AG04449 (cell line): ENCODE data around the gene SEMA6B.

Experiments used
- CTCF ChIA-PET: fragments of 350-600 bp; formaldehyde crosslinking; extraction: SDS; loops from one replicate; lab custom pipeline; 2021; ENCODE audit warnings: antibody characterized with exemption; lab: Yijun Ruan, JAX
- POLR2A ChIA-PET: fragments of 400-600, 350-600 bp; formaldehyde crosslinking; extraction: SDS; loops from one replicate; lab custom pipeline; 2020; ENCODE audit warnings: antibody characterized with exemption, inconsistent platforms; lab: Yijun Ruan, JAX
- DNase-seq: peaks from one replicate; pipeline ENCODE4 v3.0.0-alpha.2; 2010; ENCODE audit warnings: low read depth, low spot score
- H3K4me3 ChIP-seq: 2 replicates; pipeline ENCODE4 v1.5.1; 2011; ENCODE audit warnings: low read depth, mild to moderate bottlenecking, control low read depth, low read length
- CTCF ChIP-seq: IDR thresholded peaks from one replicate; pipeline ENCODE4 v1.5.1; 2011; ENCODE audit warnings: mild to moderate bottlenecking, moderate library complexity, low read length, control low read depth, inconsistent platforms; ENCODE audit not compliant: insufficient read depth; ENCODE audit errors: missing control alignments

SEMA6B gene

GRCh38 chr19:4516939-4517300 lies 42.6 kb downstream of the SEMA6B start:
- TF ChIP-seq CTCF = no peak
- no peak for DNase-seq
- POLR2A ChIA-PET = no interaction called here
- no peak overlapping the region for H3K4me3 ChIP-seq
- CTCF ChIA-PET = interaction anchor here (2.7 kb wide), 1 partner anchor 8 kb away, joined by 17 read pairs; no protein-coding TSS in a partner anchor

GRCh38 chr19:4516199-4516938 lies 43.1 kb downstream of the SEMA6B start:
- ChIA-PET CTCF (interaction anchor here (1.1 to 2.7 kb wide), 2 partner anchors 9 to 60 kb away, joined by 3 to 17 read pairs; no protein-coding TSS in a partner anchor), POLR2A (no interaction called here)
- no peak overlapping the region for H3K4me3 ChIP-seq
- no peak for DNase-seq
- TF ChIP-seq CTCF = no peak

- no peak overlapping the region for H3K4me3 ChIP-seq
- no peak for TF ChIP-seq CTCF
- no peak for DNase-seq
- CTCF ChIA-PET = interaction anchor here (1.1 to 2.7 kb wide), 2 partner anchors 10 to 60 kb away, joined by 3 to 17 read pairs; no protein-coding TSS in a partner anchor
- POLR2A ChIA-PET = no interaction called here
These were observed 43.8 kb downstream of the SEMA6B start for GRCh38 chr19:4515732-4516131.

GRCh38 chr19:4513248-4513647 lies 46.2 kb downstream of the SEMA6B start:
- H3K4me3 ChIP-seq = no peak overlapping the region
- CTCF ChIA-PET = no interaction called here
- DNase-seq = no peak
- POLR2A ChIA-PET = no interaction called here
- no peak for TF ChIP-seq CTCF

- DNase-seq = no peak
- TF ChIP-seq CTCF = no peak
- ChIA-PET POLR2A (no interaction called here), CTCF (no interaction called here)
- H3K4me3 ChIP-seq = no peak overlapping the region
These were observed 47.4 kb downstream of the SEMA6B start for GRCh38 chr19:4512070-4512469.

GRCh38 chr19:4511300-4512054 lies 48.0 kb downstream of the SEMA6B start:
- ChIA-PET CTCF (no interaction called here), POLR2A (no interaction called here)

More at GRCh38 chr19:4511300-4512054, 48.0 kb downstream of the SEMA6B start:
- no peak for TF ChIP-seq CTCF
- H3K4me3 ChIP-seq = no peak overlapping the region
- DNase-seq = no peak
